Kidney (tissue), 14 donors: ENCODE measurements around the gene ZNF358. TPM values are rescaled to one million over a fixed set of nuclear protein-coding genes. Genes with fewer than 3 reads are reported as not detected.

Experiments used
- DNase-seq, 5 donors: peaks; one replicate each; pipeline ENCODE4 v3.0.0-alpha.2; 2013 to 2020
- FAIRE-seq: peaks from 2 replicates; lab custom pipeline; 2012; peaks lifted over from hg19 to GRCh38; lab: Jason Lieb, UNC
- H3K27ac ChIP-seq, 2 donors: one replicate each; pipeline ENCODE4 v1.7.0; 2013; ENCODE audit warnings: low read depth in 2 of 2, low read length in 2 of 2, inconsistent platforms in 1 of 2
- H3K27me3 ChIP-seq: one replicate; pipeline ENCODE4 v1.7.1; 2013; ENCODE audit warnings: low read length, inconsistent platforms; ENCODE audit not compliant: control insufficient read depth, insufficient read depth
- H3K36me3 ChIP-seq, 3 donors: one replicate each; pipeline versions ENCODE4 v1.7.0 to v1.7.1; 2013; ENCODE audit warnings: low read length in 3 of 3, control low read depth in 1 of 3, inconsistent platforms in 1 of 3; ENCODE audit not compliant: insufficient read depth in 3 of 3, control insufficient read depth in 2 of 3
- H3K4me1 ChIP-seq, 3 donors: one replicate each; pipeline versions ENCODE4 v1.7.0 to v1.7.1; 2013; ENCODE audit warnings: low read length in 3 of 3, inconsistent platforms in 1 of 3, low read depth in 1 of 3; ENCODE audit not compliant: control insufficient read depth in 2 of 3, insufficient read depth in 2 of 3
- H3K4me3 ChIP-seq, 3 donors: one replicate each; pipeline versions ENCODE4 v1.7.0 to v1.8.1; 2013; ENCODE audit warnings: low read length in 3 of 3, control low read depth in 1 of 3, inconsistent platforms in 1 of 3
- H3K9ac ChIP-seq, 3 donors: one replicate each; pipeline versions ENCODE4 v1.7.0 to v1.7.1; 2013; ENCODE audit warnings: low read length in 3 of 3, control low read depth in 1 of 3, inconsistent platforms in 1 of 3
- H3K9me3 ChIP-seq, 3 donors: one replicate each; pipeline versions ENCODE4 v1.7.0 to v1.7.1; 2013; ENCODE audit warnings: low read length in 3 of 3, control low read depth in 1 of 3, inconsistent platforms in 1 of 3; ENCODE audit not compliant: control insufficient read depth in 2 of 3, insufficient read depth in 1 of 3
- intact Hi-C: fragments of 100-400 bp; cut with DNase I; formaldehyde crosslinking; loops from one replicate; pipeline ENCODE4 v1.11.1; 2022
- polyA plus RNA-seq: library from polyadenylated mRNA; stranded (reverse); fragments of 350-450 nt; fragmentation: Illumina TruSeq; extraction: RNeasy Lipid Tissue Mini Kit (QIAGEN cat#74804); gene quantifications from one replicate; pipeline ENCODE4 v1.2.3, GENCODE V29; 2014; ENCODE audit warnings: low read depth, low replicate concordance; ENCODE audit not compliant: insufficient read depth
- total RNA-seq: library from RNA; stranded (reverse); fragmentation: NEBNext Ultra II Directional; extraction: Animal tissue kit (Norgen Biotek cat#: 25700); gene quantifications from one replicate; pipeline ENCODE4 v1.2.1, GENCODE V29; 2021
- TF ChIP-seq, protein P1 (sequence below): IDR thresholded peaks from 3 replicates; pipeline ENCODE4 v1.5.1; 2012; ENCODE audit warnings: mild to moderate bottlenecking, moderate library complexity, borderline replicate concordance; ENCODE audit not compliant: insufficient read depth; ENCODE audit errors: extremely low read depth
- donor health status: control.
- donor health status: control.
- donor health status: control.
- donor health status: control.
- donor health status: control.
- donor health status: DM: yes; HTN: yes; CAD: no.
- donor health status: Normal renal cell carcinoma (clear cell type).

Gene ZNF358
- total and polyA plus RNA-seq, 2 donors from 2014 or later: 39.1 to 79.1 TPM

DNA sequence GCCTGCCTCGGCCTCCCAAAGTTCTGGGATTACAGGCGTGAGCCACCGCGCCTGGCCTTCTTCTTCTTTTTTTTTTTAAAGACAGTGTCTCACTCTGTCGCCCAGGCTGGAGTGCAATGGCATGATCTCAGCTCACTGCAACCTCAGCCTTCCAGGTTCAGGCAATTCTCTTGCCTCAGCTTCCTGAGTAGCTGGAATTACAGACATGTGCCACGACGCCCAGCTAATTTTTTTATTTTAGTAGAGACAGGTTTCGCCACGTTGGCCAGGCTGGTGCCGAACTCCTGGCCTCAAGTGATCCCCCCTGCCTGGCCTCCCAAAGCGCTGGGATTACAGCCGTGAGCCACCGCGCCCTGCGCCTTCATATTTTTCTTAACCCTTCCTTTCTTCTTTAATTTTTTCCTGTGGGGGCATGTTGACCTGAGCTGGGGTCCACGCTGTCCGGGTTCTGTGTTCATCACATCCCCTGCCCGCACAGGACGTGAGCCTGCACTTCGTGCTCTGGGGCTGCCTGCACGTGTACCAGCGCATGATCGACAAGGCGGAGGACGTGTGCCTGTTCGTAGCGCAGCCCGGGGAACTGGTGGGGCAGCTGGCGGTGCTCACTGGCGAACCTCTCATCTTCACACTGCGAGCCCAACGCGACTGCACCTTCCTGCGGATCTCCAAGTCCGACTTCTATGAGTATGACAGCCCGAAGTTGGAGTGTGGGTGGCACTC, 33.7 kb downstream of the ZNF358 start:
- TF ChIP-seq, protein P1, sequence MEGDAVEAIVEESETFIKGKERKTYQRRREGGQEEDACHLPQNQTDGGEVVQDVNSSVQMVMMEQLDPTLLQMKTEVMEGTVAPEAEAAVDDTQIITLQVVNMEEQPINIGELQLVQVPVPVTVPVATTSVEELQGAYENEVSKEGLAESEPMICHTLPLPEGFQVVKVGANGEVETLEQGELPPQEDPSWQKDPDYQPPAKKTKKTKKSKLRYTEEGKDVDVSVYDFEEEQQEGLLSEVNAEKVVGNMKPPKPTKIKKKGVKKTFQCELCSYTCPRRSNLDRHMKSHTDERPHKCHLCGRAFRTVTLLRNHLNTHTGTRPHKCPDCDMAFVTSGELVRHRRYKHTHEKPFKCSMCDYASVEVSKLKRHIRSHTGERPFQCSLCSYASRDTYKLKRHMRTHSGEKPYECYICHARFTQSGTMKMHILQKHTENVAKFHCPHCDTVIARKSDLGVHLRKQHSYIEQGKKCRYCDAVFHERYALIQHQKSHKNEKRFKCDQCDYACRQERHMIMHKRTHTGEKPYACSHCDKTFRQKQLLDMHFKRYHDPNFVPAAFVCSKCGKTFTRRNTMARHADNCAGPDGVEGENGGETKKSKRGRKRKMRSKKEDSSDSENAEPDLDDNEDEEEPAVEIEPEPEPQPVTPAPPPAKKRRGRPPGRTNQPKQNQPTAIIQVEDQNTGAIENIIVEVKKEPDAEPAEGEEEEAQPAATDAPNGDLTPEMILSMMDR: no peak
- no peak overlapping the region for H3K4me3 ChIP-seq
- no peak overlapping the region for H3K27ac ChIP-seq

DNA sequence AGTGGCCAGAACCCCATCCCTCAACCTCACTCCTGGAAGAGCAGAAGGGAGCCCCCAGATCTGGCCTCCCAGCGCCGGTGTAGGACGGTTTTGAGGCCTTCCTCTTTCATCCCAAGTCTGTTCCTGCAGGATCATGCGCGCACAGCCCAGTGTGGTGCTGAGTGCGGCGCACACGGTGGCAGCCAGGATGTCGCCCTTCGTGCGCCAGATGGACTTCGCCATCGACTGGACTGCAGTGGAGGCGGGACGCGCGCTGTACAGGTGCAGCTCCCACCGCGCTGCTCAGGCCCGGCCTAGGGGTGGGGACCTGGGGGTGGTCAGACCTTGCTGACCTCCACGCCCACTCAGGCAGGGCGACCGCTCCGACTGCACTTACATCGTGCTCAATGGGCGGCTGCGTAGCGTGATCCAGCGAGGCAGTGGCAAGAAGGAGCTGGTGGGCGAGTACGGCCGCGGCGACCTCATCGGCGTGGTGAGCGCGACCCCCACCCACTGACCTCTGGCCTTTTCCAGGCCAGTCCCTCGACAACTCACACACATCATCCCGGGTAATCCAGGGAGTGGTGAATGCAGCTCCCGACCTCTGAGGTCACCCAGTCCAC, 34.4 kb downstream of the ZNF358 start:
- H3K9me3 ChIP-seq: no peaks in the 10 kb centered on the region
- intact Hi-C loops: no loop called here
- H3K4me1 ChIP-seq: no peaks in the 10 kb centered on the region
- no peak overlapping the region for H3K4me3 ChIP-seq
- H3K27me3 ChIP-seq: no peaks in the 10 kb centered on the region
- DNase-seq (peak in 2 of 5 donors; percentile 77 to 87), FAIRE-seq (no peak)
- H3K36me3 ChIP-seq: no peaks in the 10 kb centered on the region
- no peak overlapping the region for H3K27ac ChIP-seq
- TF ChIP-seq, protein P1: no peak
- no peak overlapping the region for H3K9ac ChIP-seq

More for the DNA sequence above, 33.7 kb downstream of the ZNF358 start:
- no peaks in the 10 kb centered on the region for H3K9me3 ChIP-seq
- no peak overlapping the region for H3K9ac ChIP-seq
- no peaks in the 10 kb centered on the region for H3K4me1 ChIP-seq
- intact Hi-C loops: no loop called here
- H3K27me3 ChIP-seq: no peaks in the 10 kb centered on the region
- DNase-seq (no peak), FAIRE-seq (no peak)
- H3K36me3 ChIP-seq: no peaks in the 10 kb centered on the region

DNA sequence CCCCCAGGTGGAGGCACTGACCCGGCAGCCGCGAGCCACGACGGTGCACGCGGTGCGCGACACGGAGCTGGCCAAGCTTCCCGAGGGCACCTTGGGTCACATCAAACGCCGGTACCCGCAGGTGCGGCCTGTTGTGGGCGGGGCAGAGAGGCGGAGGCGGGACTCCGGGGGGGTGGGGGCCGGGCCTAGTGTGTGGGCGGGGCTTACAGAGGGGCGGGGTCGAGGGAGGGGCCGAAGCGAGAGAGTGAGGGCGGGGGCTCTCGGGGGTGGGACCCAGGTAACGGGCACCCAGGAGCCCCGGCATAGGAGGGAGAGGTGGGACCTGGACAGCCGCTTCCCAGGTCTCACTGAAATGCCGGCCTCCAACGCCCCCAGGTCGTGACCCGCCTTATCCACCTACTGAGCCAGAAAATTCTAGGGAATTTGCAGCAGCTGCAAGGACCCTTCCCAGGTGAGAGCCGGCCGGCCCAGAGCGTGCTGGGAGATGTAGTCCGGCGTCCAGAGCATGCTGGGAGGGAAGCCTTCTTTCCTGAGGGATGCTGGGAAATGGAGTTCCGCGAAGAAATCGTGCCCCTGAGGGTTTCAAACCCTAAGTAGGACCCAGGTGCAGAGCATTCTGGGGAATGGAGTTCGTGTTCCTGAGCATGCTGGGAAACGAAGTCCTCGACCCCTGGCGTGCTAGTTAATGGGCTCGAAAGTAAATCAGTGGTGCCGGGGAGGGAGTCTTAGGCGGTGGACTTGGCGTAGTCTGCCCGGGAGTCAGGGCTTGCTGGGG, 35.3 kb downstream of the ZNF358 start:
- DNase-seq: peak; percentile 92 to 98 (median 96)
- H3K27me3 ChIP-seq: no peaks in the 10 kb centered on the region
- no peak for FAIRE-seq
- H3K9me3 ChIP-seq: no peaks in the 10 kb centered on the region
- peak overlapping the region; percentile 34 to 50 (median 42) for H3K4me3 ChIP-seq
- H3K4me1 ChIP-seq: no peaks in the 10 kb centered on the region
- H3K27ac ChIP-seq: no peak overlapping the region
- TF ChIP-seq, protein P1: no peak
- H3K9ac ChIP-seq: peak overlapping the region in 1 of 3 donors; percentile 22
- intact Hi-C loops: no loop called here
- H3K36me3 ChIP-seq: peaks cover 0 to under 1% (median under 1%) of the 10 kb centered on the region in 3 donors
